GM20431 (cell line): Measurements from ENCODE around the gene TMEM120A.

ENCODE experiments used
- in situ Hi-C: fragments of 300-500 bp; cut with MseI, MboI; formaldehyde crosslinking; loops from one replicate; pipeline ENCODE4 v1.15.0; 2020; ENCODE audit warnings: low sequenced_read_pairs; ENCODE audit not compliant: unreplicated experiment

TMEM120A gene

GRCh38 chr7:75996476-75996875 lies 2.1 kb upstream of the TMEM120A start:
- in situ Hi-C loops: no loop called here

DNA sequence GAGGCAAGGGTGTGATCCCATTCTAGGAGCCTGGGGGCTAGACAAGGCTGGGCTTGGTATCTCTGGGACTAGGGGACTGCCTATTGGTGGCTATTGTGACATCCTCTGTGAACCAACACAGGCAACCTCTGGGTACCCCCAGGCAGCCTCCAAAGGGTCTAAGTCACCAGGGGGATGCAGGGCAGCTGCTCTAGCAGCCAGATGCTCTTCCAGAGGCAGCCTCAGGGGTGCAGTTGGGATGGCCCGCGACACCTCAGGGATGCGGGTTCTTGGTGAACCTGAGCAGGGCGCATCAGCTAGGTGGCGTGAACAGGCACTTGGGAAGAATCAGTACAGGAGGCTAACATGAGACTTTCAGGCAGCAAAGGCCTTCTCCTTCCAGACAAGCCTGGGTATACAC lies 1.6 kb upstream of the TMEM120A start:
- in situ Hi-C loops: no loop called here

- in situ Hi-C loops: no loop called here
These were observed 667 bp upstream of the TMEM120A start for GRCh38 chr7:75995052-75995471.

DNA sequence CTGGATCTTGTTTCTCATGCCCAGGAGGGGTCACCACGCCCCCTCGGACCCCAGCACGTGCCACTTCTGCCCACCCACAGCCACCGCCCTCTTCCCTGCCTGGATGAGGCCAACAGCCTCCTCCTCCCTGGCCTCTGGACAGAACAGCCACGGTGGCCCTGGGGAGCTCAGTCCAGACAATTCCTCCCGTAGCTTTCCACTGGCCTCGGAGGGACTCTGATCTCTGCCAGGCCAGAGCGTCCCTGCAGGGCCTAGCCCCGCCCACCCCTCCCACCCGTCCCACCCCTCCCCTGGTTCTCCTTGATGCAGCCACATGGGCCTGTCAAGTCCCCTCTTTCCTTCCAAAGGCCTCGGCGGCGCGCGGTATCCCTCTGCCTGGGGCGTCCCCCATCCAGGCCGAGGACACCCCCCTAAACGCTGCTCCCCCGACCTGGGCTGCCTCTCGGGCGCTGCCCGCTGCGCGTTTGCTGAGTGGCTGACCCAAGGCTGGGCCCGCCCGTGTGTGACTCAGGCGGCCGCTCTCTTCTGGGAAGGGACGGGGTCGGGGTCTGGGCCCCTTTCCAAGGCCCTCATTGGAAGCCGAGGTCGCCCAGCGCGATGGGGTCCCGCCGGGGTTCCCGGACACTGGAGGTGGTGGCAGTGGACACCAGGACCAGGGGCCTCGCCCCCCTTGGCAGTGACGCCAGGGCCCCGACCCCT lies 557 bp downstream of the TMEM120A start:
- in situ Hi-C loops: no loop called here

DNA sequence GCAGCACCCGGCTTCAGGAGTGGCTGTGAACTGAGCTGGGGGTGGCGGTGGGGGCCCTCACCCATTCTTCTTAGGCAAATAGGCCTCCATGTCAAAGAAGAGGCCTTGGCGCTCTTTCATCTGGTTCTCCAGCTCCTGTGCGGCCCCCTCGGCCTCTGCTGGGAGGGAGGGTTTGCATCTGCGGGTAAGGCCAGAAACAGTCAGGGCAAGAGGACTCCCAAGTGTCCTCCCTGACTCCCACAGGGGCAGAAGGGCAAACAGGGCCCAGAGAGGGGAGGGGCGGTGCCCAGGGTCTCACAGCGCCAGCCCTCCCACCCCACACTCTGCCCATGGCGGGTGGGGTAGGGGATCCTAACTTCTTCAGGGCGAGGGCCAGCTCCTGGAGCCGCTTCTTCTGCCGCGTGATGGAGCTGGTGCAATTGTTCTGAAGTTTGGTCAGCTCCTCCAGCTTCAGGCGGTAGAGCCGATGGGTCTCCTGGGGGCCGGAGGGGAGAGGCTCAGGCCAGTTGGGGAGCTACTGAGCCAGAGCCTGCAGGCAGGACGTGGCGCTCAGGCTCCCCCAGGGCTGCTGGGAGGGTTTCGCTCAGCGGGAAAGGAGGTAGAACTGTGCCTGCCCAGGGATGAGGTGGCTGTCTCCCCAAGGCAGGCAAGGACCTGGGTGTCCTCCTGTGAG lies 2.2 kb downstream of the TMEM120A start:
- in situ Hi-C loops: no loop called here

- in situ Hi-C loops: no loop called here
These were observed 2.8 kb downstream of the TMEM120A start for GRCh38 chr7:75991531-75992082.

DNA sequence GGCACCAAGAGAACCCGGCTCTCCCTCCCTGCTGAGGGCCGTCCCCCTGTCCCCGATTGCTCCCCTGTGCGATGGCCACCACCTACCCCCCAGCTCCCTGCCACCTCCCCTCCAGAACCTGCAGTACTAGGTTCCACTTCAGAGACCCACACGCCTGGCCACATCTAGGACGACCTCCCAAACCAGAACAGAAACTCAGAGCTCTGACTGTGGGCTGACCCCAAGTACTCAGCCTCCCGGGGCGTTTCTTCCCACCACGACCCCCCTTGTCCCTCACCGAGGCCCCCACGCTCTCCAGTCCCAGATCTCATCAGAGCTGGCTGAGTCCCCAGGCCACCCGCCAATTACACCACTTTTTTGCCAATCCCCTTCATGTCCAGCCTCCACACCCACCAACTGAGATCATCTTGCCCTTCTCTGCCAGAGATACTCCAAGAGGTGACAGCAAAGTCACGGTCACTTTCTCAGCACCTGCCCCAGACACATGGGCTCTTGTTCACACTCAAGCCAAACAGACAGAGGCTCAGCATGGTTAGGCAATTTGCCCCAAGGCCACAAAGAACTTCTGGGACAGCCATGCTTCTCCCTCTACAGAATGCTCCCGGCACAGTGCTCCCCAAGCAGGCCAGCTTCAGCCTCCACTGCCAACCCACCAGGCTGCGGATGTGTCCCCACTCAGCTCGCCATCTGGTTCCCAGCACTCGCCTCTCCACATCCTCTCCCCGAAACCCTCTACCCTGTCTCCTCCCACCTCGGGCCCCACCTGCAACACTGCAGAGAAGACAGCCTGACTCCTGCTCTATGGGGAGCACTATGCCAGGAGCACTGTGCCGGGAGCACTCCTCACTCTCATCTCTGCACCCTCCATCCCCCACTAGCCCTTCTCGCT lies 4.7 kb downstream of the TMEM120A start:
- in situ Hi-C loops: no loop called here

- in situ Hi-C loops: no loop called here
These were observed 5.6 kb downstream of the TMEM120A start for GRCh38 chr7:75988568-75989499.

DNA sequence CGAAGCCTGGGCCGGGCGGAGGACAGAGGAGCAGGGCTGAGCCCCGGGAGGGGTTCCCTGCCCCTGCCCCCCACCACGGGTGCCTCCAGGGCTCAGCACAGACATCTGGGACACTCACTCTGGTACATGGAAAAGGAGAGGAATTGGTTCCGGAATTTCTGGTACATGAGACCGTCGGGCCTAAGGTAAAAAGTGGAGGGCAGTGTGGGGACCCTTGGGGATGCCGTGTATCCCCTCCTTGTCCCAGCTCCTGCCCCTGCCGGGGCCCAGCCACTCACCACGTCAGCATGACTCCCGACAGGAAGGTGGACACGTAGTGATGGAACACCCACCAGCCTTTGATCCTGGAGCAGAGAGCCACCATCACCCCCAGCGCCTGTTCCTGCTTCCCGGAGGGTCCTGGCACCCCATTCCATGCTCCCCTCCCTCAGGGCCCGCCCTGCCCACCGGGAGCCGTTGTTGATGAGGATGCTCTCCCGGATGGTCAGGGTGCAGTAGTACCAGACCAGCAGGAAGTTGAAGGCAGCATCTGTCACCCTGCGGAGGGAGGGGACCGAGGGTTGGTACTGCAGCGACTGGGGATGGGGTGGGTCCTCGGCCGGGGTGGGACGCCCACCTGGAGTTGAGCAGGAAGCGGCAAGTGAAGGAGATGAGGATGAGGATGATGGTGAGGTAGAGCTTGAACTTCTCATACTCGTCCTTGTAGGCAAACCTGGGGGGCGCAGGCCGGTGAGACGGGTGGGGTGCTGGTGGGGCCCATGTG lies 6.4 kb downstream of the TMEM120A start:
- in situ Hi-C loops: no loop called here

DNA sequence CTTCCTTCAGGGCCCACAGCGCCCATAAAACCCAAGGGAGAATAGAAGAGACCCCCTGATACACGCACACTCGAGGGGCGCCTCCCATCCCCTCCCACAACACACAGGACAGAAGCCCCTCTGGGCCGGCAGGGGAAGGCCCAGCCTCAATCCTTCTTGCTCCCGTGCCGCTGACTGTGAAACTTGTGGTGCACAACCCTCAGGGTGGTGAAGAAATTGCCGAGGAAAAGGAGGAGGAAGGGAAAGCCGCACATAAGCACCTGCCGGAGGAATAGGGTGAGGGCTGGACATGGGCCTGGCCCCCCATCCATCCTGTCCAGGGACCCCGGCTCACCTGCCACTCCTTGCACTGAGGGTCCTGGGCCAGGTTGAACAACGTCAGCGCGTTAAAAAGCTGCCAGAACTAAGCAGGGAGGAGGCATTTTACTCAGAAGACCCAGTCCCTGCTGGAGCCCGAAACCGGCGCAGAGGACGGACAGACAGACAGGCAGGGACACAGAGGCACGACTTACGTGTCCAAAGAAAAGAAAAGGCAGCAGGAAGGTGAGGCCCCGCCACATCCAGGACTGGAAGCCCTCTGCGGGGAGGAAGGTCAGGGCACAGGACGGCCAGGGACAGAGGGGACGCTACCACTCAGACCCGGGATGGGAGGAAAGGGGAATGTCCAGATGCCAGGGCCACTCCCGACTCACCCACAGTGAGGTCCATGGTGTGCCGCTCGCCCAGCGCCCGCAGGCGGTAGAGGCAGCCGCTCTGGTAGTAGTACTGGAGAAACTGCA lies 7.2 kb downstream of the TMEM120A start:
- in situ Hi-C loops: no loop called here

DNA sequence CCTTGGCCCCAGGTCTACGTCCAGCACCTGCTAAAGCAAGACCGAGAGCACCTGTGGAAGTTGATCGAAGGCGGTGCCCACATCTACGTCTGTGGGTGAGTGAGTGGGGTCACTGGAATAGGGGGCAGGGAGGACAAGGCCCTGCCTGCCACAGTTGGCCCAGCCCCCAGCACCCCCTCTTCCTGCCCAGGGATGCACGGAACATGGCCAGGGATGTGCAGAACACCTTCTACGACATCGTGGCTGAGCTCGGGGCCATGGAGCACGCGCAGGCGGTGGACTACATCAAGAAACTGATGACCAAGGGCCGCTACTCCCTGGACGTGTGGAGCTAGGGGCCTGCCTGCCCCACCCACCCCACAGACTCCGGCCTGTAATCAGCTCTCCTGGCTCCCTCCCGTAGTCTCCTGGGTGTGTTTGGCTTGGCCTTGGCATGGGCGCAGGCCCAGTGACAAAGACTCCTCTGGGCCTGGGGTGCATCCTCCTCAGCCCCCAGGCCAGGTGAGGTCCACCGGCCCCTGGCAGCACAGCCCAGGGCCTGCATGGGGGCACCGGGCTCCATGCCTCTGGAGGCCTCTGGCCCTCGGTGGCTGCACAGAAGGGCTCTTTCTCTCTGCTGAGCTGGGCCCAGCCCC lies 8.1 kb downstream of the TMEM120A start:
- in situ Hi-C loops: no loop called here

DNA sequence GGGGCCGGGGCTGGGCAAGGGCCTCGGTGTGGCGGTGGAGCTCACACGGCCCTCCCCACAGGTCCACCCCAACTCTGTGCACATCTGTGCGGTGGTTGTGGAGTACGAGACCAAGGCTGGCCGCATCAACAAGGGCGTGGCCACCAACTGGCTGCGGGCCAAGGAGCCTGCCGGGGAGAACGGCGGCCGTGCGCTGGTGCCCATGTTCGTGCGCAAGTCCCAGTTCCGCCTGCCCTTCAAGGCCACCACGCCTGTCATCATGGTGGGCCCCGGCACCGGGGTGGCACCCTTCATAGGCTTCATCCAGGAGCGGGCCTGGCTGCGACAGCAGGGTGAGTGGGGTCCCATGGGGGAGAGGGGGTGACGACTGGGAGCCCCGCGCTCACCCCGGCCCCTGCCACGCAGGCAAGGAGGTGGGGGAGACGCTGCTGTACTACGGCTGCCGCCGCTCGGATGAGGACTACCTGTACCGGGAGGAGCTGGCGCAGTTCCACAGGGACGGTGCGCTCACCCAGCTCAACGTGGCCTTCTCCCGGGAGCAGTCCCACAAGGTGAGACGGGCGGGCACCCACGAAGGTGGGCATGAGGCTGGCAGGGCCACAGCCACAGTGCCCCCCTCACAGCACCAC lies 8.8 kb downstream of the TMEM120A start:
- in situ Hi-C loops: no loop called here

DNA sequence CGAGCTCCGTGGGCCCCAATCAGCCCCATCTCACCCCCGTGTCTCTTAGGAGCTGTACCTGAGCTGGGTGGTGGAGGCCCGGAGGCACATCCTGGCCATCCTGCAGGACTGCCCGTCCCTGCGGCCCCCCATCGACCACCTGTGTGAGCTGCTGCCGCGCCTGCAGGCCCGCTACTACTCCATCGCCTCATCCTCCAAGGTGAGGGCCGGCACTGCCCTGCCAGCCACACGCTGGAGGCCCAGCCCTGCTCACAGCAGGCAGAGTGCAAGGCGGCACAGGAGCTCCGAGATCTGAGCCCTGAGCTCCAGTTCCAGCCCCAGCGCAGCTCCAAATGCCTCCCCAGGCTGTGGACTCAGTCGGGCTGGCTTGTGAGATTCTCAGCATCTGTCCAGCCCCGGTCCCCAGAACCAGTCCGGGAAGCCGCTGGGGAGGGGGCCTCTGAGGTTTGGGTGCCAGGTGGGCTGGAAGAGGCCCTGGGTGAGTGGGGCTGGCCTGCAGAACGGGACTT lies 9.3 kb downstream of the TMEM120A start:
- in situ Hi-C loops: no loop called here

DNA sequence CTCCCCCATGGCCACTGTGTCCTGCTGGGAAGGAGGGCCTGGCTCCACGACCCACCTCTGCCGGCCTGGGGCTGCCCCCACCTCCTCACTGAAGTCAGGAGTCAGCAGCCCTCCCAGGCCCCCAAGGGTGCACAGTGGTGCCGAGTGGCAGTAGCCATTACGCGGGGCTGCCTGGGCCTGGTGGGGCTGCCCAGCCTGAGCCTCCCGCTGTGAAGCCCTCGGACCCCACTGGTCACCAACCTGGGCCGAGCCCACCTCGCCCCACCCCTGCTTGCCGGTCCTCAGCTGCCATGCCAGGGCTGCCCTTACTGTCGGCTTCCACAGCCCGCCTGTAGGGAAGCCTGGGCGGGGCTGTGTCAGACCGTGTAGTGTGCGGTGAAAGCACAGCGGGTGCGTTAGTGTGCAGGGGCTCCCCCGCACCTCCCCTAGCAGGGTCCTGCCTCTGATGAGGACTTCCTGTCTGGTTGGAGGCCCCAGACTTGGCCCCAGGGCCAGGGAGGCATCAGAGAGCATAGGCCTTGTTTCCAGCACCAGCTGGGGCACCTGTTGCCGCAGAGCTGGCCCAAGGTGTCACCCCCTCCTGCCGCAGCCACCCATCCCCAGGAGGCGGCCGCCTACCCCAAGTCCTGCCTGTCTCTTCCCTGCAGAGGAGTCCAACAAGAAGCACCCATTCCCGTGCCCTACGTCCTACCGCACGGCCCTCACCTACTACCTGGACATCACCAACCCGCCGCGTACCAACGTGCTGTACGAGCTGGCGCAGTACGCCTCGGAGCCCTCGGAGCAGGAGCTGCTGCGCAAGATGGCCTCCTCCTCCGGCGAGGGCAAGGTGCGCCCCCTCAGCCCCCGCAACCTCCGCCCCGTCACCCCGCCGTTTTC lies 10.0 kb downstream of the TMEM120A start:
- in situ Hi-C loops: no loop called here

DNA sequence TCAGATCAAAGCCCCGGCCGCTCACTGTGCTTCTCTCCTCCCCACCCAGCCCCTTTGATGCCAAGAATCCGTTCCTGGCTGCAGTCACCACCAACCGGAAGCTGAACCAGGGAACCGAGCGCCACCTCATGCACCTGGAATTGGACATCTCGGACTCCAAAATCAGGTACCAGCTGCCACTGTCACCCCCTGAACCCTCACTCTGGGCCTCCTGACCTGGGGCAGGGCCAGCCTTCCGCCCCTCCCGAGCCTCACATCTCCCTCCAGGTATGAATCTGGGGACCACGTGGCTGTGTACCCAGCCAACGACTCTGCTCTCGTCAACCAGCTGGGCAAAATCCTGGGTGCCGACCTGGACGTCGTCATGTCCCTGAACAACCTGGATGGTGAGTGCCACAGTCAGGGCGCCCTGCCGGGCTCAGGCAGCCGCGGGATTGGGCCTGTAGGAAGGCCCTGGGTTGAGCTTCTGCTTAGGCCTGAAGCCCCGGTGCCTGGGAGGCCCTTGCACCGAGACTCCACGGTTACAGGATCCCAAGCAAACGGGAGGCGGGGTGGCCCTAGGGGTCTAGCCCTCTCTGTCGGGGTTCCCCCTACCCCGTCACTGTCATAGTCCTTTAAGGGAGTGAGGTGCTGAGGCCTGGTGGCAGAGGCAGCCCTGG lies 10.8 kb downstream of the TMEM120A start:
- in situ Hi-C loops: no loop called here
